HG03521 (cell line): ENCODE results near the gene SPATA9.

ENCODE experiments used
- ATAC-seq: cut with Tn5 transposase; IDR thresholded peaks from one replicate; pipeline ENCODE4 v1.9.1; 2021; ENCODE audit warnings: mild to moderate bottlenecking, moderate library complexity; ENCODE audit not compliant: unreplicated experiment

SPATA9 gene, protein sequence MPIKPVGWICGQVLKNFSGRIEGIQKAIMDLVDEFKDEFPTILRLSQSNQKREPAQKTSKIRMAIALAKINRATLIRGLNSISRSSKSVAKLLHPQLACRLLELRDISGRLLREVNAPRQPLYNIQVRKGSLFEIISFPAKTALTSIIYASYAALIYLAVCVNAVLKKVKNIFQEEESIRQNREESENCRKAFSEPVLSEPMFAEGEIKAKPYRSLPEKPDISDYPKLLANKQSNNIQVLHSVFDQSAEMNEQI

DNA sequence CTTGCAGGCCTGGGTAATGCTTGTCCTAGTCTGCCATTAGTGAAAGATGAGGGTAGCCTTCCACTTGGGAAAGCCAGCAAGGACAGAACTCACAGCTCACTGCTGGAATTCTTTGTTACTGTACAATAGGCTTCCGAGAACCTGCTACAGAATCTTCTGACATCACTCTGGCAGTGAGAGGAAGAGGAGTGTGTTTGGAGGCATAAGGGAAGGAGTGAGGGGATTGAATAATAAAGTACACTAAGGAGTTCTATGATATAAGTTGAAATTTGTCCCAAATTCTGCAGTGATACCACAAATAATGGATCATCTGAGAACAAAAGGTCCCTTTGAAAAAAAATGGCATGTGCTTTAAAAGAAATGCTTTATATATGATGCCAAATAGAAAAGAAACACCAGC, at the start of gene SPATA9:
SPATA9 (minus strand) TSS at position 101 of the 400 bp plus-strand sequence. CDS start 137 bp downstream, outside the sequence.
- no peak for ATAC-seq

DNA sequence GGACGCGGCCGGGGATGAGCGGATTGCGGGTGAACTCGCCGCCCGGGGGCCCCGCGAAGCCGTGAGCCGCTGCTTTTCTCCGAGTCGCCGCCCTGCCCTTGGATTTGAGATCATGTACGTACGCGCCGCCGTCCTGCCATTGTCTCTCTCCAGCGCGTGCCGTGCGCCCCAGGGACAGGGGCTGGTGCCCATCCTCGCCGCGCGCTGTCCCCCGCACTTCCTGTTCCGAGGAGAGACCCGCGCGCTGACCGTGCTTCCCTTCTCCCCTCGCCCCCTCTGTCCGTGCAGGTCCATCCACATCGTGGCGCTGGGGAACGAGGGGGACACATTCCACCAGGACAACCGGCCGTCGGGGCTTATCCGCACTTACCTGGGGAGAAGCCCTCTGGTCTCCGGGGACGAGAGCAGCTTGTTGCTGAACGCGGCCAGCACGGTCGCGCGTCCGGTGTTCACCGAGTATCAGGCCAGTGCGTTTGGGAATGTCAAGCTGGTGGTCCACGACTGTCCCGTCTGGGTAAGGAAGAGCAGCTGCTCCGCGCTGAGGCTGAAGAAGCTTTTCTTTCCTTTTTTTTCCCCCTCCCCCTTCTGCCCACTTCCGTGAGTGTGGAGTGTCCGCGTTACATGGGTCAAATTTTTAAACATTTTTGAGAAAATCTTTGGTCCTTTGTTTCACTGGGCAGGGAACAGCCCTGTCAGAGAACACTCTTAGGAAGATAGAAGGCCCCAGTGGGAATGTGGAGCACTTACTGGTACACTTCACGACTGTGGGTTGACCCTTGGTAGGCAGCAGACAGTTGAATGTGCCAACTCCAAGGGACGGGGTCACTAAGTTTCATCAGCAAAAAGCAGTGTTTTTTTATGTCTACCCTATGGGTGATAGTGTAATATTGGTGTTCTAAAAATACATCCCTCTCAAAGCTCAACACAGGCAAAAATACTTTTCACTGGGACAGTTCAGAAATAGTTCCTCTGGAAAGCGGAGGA, 49.1 kb upstream of the SPATA9 start:
- ATAC-seq = peak; percentile 24

DNA sequence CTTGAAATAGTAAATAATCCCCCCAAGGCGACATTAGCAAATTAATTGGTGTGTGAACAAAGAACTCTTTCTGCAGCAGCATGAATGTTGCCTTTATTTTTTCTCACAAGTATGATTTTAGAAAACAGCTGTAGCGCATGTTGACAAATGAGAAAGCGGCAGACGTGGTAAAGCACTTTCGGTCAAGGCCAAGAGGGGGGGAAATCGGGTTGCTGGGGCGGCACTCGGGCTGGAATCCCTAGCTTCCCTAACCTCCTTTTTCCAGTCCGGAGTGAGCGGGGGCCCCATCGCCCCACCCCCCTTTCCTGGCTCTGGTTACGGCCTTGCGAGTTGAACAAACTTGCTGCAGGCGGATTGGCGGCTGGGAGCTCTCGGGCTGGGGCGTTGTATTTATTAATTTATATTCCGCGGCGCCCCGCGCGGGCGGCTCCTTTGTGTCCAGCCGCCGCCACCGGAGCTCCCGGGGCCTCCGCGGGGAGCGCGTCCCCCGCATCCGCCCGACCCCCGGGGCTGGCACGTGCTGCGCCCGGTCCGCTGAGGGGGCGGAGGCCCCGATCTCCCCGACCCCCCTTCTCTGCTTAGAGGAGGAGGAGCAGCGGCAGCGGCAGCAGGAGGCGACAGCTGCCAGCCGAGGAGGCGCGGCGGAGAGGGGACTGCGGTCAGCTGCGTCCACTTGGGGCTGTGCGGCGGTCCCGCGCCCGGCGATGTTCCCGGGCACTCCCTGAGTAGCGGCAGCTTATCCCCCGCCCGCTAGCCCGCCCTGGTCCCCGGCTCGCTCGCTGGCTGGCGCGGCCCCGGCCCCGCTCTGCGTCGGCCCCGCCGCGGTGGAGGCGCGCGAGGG, 48.2 kb upstream of the SPATA9 start, which contains the start of gene RHOBTB3:
RHOBTB3 (plus strand) TSS at position 607 of the 841 bp plus-strand sequence. CDS start 347 bp downstream, outside the sequence.
- peak; percentile 43 for ATAC-seq

DNA sequence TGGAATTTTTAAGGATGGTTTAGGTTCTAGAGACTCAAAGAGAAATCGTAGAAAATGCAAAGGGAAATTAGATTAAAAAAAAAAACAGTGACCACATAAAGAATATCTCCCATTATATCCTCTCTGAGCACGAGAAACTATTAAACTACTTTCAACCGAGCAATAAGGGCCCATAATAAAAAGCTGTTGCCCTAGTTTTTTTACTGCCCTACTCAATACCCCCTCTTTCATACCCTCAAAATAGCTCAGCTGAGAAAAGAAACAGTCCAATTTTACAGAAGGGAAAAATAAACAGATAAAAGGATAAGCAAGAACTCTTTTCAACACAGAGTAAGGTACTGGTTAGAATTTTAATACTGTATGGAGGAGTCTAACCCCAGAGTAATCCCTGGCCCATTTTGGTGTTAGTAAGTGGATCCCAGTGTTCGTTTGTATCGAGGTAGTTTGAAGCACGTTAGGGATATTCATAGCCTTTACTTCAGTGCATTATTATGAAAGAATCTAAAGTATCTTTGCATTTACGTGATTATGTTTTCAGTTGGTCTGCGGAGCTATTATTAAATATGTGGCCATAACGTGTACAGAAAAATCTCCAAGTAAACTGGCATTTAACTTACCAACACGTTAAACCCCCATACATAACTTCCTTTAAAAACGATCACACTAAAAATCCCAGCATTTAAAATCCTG, 47.4 kb upstream of the SPATA9 start:
- no peak for ATAC-seq

DNA sequence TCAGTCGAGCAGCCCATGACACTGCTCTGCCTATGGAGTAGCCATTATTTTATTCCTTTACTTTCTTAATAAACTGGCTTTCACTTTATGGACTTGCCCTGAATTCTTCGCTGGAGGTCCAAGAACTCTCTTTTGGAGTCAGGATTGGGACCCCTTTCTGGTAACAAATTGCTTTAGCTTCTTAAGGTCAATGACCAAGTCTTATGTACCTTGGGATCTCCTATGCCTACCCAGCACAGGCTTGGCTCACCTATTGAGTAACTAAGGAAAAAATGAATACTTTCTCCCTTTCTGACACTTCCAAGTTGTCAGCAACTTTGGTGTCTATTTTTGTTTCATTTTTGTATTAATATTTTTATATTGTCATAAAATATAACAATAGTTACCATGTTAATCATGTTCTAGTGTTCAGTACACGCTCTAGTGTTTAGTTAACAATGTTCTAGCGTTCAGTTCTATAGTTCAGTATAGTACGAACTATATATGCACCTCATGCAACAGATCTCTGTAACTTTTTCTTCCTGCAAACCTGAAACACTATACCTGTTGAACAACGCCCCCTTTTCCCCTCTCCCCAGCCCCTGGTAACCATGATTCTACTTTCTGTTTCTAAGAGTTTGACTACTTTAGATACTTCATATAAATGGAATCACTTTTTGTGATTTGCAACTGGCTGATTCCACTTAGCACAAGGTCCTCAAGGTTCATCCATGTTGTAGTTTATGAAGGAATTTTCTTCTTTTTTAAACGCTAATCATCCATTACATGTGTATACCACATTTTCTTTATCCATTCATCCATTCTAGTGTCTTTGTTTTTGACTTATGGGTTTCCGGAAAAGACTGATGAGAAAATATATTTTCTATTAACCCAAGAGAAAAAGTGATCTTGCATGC, 46.6 kb upstream of the SPATA9 start:
- no peak for ATAC-seq

DNA sequence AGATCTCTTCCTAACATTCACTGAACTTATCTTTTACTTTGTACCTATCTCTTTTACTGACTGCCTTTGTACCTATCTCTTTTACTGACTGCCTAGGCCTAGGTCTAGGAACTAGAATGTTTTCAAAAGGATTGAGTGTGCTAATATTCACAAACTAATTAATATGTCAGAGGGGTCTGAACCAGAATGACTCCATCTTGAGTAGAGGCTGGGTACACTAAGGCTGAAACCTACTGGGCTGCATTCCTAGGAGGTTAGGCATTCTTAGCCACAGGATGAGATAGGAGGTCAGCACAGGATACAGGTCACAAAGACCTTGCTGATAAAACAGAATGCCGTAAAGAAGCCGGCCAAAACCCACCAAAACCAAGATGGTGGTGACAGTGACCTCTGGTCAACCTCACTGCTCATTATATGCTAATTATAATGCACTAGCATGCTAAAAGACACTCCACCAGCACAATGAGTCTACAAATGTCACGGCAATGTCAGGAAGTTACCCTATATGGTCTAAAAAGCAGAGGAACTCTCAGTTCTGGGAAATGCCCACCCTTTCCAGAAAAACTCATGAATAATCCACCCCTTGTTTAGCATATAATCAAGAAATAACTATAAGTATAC, 45.8 kb upstream of the SPATA9 start:
- ATAC-seq = no peak

DNA sequence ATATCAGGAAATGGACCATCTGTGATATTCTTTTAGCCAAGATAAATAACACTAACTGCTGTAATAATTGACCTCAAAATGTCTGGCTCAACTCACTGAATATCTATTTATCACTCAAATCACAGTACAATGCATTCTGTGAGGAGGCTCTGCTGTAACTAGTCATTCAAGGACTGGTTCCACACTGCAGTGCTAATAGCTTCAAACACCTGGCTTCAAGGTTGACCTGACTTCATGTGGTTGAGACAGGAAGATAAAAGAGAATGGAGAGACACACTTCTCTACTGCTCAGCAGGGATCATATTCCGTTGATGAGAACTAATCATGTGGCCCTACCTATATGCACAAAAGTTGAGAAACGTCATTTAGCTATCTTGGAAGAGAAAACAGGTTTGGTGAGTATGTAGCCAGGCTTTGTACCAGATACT, 45.0 kb upstream of the SPATA9 start:
- peak; percentile 39 for ATAC-seq

DNA sequence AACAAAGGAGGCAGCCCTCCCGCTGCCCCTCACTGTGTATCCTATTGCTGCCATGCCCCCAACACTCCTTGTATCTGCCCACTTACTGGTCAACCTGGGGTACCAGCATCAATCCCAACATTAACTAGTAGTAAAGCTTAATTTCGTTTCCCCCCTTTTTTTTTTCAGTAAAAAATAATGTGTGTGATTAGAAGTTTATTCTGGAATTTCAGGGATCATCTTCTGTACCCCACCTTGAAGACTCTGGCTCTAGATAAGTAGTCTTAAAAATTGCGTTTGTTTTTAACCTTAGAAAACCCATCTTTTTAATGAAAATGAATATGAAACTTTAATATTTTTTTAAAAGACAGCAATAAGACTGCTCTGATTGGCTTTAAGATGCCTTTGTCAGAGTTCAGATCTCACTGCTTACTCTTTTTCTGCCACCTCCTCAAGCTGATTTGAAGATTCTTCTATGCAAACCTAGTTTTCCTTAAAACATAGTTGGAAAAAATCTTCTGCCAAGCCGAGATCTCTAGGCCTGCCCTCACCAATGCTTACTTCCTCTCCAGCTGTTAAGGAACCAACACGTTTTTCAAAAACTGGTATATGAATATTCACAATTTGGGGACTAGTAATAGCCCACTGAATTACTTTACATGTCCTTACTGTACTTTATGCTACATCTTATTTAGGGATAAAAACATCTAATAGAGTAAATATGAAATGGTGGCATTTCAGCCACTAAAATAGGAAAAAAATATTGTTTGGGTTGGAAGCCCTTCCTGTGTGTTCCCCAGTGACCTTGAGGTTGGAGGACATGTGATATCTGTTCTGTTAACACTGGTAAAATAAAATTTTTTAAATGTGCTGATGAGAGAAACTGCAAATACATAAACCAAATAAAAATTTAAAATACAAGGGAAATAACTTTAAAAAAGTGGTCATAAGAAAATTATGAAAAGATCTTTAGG, 44.3 kb upstream of the SPATA9 start:
- ATAC-seq = no peak

DNA sequence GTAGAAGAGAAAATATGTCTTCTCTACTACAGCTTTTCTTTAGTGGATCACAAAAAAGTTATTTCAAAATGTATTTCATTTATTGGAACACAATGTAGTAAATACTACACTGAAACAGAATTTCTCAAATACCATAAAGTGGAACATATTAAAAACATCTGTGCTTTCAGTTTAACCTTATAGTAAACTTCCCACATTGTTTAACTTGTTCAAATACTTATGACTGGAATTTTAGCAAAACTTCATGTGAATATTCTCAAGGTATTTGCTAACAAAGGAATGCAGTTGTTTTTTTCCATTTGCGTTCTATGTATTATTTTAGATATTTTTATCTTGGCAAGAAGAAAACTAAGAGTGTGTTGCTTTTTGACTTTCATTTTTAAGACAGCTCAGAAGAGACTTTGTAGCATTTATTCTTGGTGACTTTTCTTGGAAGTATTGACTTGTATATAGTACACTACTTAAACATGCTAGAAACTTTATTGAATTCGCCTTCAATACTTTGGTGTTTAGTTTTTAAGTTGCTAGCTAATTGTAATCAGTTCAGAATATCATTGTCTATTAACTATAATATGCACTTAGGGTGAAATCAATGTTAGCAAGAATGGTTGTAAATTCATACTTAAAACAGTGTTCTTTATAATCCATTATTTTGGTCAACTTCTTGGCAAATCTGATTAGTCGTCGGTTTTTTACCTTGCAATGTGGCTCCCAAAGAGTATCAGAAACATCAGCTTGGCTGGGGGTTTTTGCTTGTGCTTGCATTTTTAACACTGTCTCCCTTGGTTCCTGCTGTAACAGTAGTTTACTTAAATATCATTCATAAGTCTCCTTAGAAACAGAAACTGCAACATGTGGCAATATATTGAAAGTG, 43.4 kb upstream of the SPATA9 start:
- ATAC-seq = peak; percentile 40

DNA sequence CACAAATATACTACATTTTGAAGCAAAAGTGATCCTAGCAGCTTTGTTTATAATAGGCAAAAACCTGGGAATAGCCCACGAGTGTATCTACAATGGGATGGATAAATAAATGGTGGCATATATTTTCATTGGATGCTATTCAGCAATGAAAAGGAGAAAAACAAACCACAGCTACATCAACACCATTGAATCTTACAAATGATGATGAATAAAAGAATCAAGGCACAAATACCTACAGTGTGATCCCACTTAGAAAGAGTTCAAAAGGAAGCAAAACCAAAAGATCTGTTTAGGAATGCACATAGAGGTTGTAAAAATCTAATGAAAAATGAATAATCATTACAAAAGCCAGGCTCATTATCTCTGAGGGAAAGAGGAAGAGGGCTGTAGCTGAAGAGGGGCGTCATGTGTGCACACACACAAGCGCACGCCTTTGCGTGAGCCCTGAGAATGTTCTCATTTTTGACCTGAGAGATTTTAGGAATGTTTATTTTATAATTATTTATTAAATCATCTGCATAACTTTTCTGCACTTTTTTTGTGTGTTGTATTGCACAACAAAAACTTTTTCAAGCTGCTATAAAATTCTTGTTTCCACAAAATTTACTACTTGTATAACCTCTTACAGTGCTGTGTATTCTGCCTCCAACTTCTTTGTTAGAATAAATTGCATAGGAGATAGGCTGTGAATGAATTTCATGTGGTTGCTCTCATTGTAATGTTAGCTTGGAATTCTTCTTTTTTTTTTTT, 42.5 kb upstream of the SPATA9 start:
- ATAC-seq = no peak

DNA sequence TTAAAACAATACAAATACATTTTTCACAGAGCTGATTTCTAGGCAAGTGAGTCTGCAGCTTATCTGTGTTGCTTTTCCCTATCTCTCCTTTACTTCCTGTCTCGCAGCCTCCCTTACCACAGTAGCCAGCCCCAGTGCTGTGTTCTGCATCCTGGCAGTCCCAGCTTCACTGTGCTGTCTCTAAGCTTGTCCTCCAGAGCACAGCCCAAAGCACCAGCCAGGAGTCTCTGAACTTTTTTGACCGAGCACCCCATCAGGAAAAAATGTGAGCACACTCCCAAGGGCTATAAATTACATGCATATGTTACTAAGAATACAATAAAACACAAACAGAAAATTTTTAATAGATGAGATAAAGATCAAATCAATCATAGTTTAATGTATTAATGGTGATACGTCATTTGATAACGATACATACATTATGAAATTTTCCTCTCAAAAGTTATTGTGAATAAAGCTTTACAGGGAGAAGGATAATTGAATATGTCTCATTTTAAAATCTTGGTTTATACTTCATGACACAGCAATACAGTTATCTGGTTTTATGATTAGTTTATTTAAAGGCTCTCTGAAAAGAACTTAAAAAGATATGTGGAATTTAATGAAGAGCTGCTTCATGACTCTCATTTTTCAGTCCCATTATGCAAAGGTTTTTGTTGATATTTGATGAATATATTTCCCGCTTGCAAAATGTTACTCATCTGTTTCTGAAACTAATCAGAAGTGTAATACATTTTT, 41.0 kb upstream of the SPATA9 start:
- no peak for ATAC-seq

DNA sequence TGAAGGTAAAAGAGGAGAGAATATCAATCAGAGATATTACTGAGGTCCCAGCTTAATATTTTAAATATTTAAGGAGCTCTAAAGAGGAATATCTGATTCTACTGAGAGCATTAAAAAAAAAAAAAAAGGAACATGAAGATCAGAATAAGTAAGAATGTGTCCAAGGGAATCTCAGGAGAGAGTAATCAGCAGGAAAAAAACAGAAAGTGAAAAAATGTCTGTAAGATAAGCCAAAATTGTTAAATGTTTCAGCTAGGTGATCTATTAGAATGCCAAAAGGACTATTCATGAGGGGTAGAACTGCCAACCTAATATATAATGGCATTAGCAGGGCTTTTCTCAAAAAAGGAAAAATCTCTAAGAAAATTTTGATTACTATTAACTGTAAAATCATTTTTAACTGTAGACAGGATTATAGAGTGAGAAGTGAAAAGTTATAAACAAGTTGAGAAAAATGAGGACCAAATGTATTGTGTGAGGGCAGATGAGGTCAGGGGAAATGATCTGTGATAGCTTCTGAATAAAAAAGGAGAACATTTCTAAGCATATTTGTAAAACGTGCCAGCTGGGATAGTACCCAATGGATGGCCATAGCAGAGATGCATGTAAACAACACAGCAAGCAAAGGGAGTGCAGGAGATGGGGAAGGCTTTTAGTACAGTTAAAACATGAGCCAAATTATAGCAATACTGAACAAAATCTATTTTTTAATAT, 38.9 kb upstream of the SPATA9 start:
- no peak for ATAC-seq

DNA sequence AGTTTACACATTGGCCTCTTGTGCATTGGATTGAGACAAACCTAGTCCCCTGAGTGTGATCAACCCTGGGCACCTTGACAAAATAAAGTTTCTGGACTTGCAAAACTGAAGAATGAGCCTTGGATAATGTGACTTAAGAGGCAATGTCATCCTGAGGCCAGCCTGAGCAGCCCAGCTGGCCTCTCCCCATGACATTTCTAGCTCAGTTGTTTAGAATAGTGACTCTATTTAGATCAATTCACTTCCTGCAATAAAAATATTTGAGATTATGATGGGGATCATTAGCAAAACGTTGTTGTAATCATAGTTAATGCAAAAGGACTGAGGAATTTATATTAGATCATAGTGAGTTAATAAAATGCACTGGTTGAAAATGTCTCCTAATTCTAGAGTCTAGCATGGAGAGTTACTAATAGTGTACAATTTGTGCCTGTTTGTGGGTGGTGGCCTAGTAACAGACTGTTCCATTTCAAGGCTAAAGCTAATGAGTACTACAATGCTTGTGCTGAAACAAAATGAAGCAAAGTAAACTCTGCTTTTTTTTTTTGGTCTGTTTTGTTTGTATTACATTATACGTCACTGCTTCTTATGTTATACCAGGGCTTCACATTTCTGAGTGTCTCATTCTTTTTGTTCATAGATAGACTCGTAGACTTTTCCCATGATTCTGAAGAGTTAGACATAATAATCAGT, 37.4 kb upstream of the SPATA9 start:
- no peak for ATAC-seq

DNA sequence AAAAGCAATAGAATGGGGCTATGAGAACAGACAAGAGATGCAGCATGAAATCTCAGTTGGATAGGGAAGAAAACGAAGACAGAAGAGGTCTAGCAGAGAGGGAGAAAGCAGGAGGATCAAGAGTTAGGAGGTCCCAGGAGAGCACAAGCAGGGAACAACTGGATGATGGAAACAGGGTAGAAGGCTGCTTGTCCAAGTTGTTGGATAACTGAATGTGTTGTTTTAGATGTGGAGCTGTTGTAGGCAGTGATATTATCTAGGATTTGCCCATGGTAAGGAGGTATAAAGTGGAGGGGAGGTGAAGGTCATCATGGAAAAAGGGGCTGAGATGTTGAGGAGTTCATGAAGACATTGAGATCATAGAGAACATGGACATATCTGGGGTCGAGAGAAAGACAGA, 35.9 kb upstream of the SPATA9 start:
- ATAC-seq = no peak
